SK-N-SH treated with all-trans-retinoic acid at 6 μM for 48 hours (cell line): Measurements from ENCODE around the gene MTMR3.

ENCODE experiments used
- OSR1 ChIP-seq: fragments of 250-450 bp; sonication (Bioruptor Pico); IDR thresholded peaks from 2 replicates; pipeline ENCODE4 v1.8.0; 2022; ENCODE audit warnings: moderate library complexity, mild to moderate bottlenecking, inconsistent platforms
- PATZ1 ChIP-seq: fragments of 250-450 bp; sonication (Bioruptor Pico); IDR thresholded peaks from 2 replicates; pipeline ENCODE4 v1.8.0; 2020; ENCODE audit warnings: mild to moderate bottlenecking, moderate library complexity, borderline replicate concordance
- PPARA ChIP-seq: fragments of 250-450 bp; sonication (Bioruptor Pico); IDR thresholded peaks from 2 replicates; pipeline ENCODE4 v1.5.0; 2020; ENCODE audit warnings: mild to moderate bottlenecking, borderline replicate concordance
- RARB ChIP-seq: fragments of 250-450 bp; sonication (Bioruptor Pico); IDR thresholded peaks from 2 replicates; pipeline ENCODE4 v1.8.0; 2021; ENCODE audit warnings: mild to moderate bottlenecking, moderate library complexity
- ZFP3 ChIP-seq: fragments of 250-450 bp; sonication (Bioruptor Pico); IDR thresholded peaks from 2 replicates; pipeline ENCODE4 v1.5.0; 2020; ENCODE audit warnings: mild to moderate bottlenecking, moderate library complexity

- TF ChIP-seq PATZ1 (no peak), PPARA (CRISPR knock-in tag) (no peak), ZFP3 (CRISPR knock-in tag) (no peak), RARB (CRISPR knock-in tag) (no peak), OSR1 (CRISPR knock-in tag) (no peak)
Measured at GRCh38 chr22:30028731-30029130, 145.8 kb downstream of the MTMR3 start.
